HUES6 (cell line): ENCODE measurements around the gene RANBP17.
"Not testable (repeated sequence)": the region's sequence is repeated elsewhere in the genome, so short reads cannot be mapped to it uniquely, and the experiment has no call there.

Experiments
- H3K27ac ChIP-seq: 2 replicates; pipeline ENCODE4 v1.7.0; 2013; ENCODE audit warnings: low read depth, mild to moderate bottlenecking, low read length, inconsistent platforms
- H3K27me3 ChIP-seq: 2 replicates; pipeline ENCODE4 v1.6.1; 2013; ENCODE audit warnings: low read length; ENCODE audit not compliant: control insufficient read depth, insufficient read depth
- H3K36me3 ChIP-seq: 2 replicates; pipeline ENCODE4 v1.6.1; 2013; ENCODE audit warnings: low read length; ENCODE audit not compliant: control insufficient read depth, insufficient read depth
- H3K4me1 ChIP-seq: 2 replicates; pipeline ENCODE4 v1.6.1; 2013; ENCODE audit warnings: low read length; ENCODE audit not compliant: control insufficient read depth, insufficient read depth
- H3K4me3 ChIP-seq: 2 replicates; pipeline ENCODE4 v1.5.1; 2013; ENCODE audit warnings: low read depth, low read length
- H3K9ac ChIP-seq: one replicate; pipeline ENCODE4 v1.6.1; 2013; ENCODE audit warnings: mild to moderate bottlenecking, low read length
- H3K9me3 ChIP-seq: 2 replicates; pipeline ENCODE4 v1.6.1; 2013; ENCODE audit warnings: low read depth, low read length; ENCODE audit not compliant: control insufficient read depth, insufficient read depth

Gene RANBP17

GRCh38 chr5:171288066-171288465 is 426.2 kb downstream of the RANBP17 start:
- H3K4me1 ChIP-seq: no peaks in the 10 kb centered on the region

GRCh38 chr5:171291371-171291770 is 429.6 kb downstream of the RANBP17 start:
- H3K27me3 ChIP-seq: peaks cover 8% of the 10 kb centered on the region; the same call in 1 of the 2 replicates

More at GRCh38 chr5:171288066-171288465, 426.2 kb downstream of the RANBP17 start:
- Histone ChIP-seq H3K27ac (no peak overlapping the region), H3K27me3 (peaks cover under 1% of the 10 kb centered on the region; the same call in 1 of the 2 replicates), H3K9me3 (no peaks in the 10 kb centered on the region), H3K9ac (no peak overlapping the region), H3K36me3 (no peaks in the 10 kb centered on the region), H3K4me3 (no peak overlapping the region)

GRCh38 chr5:171295299-171295698 is 433.5 kb downstream of the RANBP17 start:
- no peaks in the 10 kb centered on the region for H3K4me1 ChIP-seq
- no peak overlapping the region for H3K9ac ChIP-seq

More at GRCh38 chr5:171291371-171291770, 429.6 kb downstream of the RANBP17 start:
- H3K4me3 ChIP-seq: no peak overlapping the region
- no peaks in the 10 kb centered on the region for H3K4me1 ChIP-seq
- H3K27ac ChIP-seq: no peak overlapping the region
- H3K36me3 ChIP-seq: no peaks in the 10 kb centered on the region
- H3K9ac ChIP-seq: no peak overlapping the region
- no peaks in the 10 kb centered on the region for H3K9me3 ChIP-seq

GRCh38 chr5:171295801-171296200 is 434.0 kb downstream of the RANBP17 start:
- H3K4me3 ChIP-seq: no peak overlapping the region
- no peak overlapping the region for H3K9ac ChIP-seq
- H3K27me3 ChIP-seq: peaks cover 34% of the 10 kb centered on the region
- H3K9me3 ChIP-seq: no peaks in the 10 kb centered on the region
- H3K27ac ChIP-seq: no peak overlapping the region
- H3K36me3 ChIP-seq: no peaks in the 10 kb centered on the region
- H3K4me1 ChIP-seq: no peaks in the 10 kb centered on the region

More at GRCh38 chr5:171295299-171295698, 433.5 kb downstream of the RANBP17 start:
- H3K36me3 ChIP-seq: no peaks in the 10 kb centered on the region
- H3K9me3 ChIP-seq: no peaks in the 10 kb centered on the region
- peaks cover 29% of the 10 kb centered on the region for H3K27me3 ChIP-seq
- H3K27ac ChIP-seq: no peak overlapping the region
- no peak overlapping the region for H3K4me3 ChIP-seq

GRCh38 chr5:171297941-171298340 is 436.1 kb downstream of the RANBP17 start:
- H3K27me3 ChIP-seq: peaks cover 53% of the 10 kb centered on the region
- not testable (repeated sequence) for H3K9me3 ChIP-seq, H3K9ac ChIP-seq, H3K4me3 ChIP-seq, H3K27ac ChIP-seq, H3K4me1 ChIP-seq, H3K36me3 ChIP-seq

- H3K27ac ChIP-seq: no peak overlapping the region
- H3K27me3 ChIP-seq: peaks cover 61% of the 10 kb centered on the region
- no peaks in the 10 kb centered on the region for H3K36me3 ChIP-seq
- no peaks in the 10 kb centered on the region for H3K9me3 ChIP-seq
- H3K4me1 ChIP-seq: no peaks in the 10 kb centered on the region
- no peak overlapping the region for H3K9ac ChIP-seq
- H3K4me3 ChIP-seq: no peak overlapping the region
These were observed 437.4 kb downstream of the RANBP17 start for GRCh38 chr5:171299228-171299627.

- Histone ChIP-seq H3K9ac (no peak overlapping the region), H3K27ac (no peak overlapping the region), H3K4me1 (no peaks in the 10 kb centered on the region), H3K36me3 (no peaks in the 10 kb centered on the region), H3K9me3 (no peaks in the 10 kb centered on the region), H3K27me3 (peaks cover 67% of the 10 kb centered on the region), H3K4me3 (no peak overlapping the region)
These were observed 438.0 kb downstream of the RANBP17 start for GRCh38 chr5:171299851-171300250.

- peaks cover 73% of the 10 kb centered on the region for H3K27me3 ChIP-seq
- H3K4me1 ChIP-seq: no peaks in the 10 kb centered on the region
- no peak overlapping the region for H3K27ac ChIP-seq
- H3K36me3 ChIP-seq: no peaks in the 10 kb centered on the region
- no peak overlapping the region for H3K4me3 ChIP-seq
- no peak overlapping the region for H3K9ac ChIP-seq
- H3K9me3 ChIP-seq: no peaks in the 10 kb centered on the region
These were observed 438.5 kb downstream of the RANBP17 start for GRCh38 chr5:171300358-171300757.

GRCh38 chr5:171306166-171306565 is 444.3 kb downstream of the RANBP17 start:
- no peak overlapping the region for H3K9ac ChIP-seq
- H3K27ac ChIP-seq: no peak overlapping the region
- H3K4me1 ChIP-seq: peaks cover 18% of the 10 kb centered on the region
- H3K27me3 ChIP-seq: peaks cover 97% of the 10 kb centered on the region
- no peaks in the 10 kb centered on the region for H3K9me3 ChIP-seq
- H3K36me3 ChIP-seq: no peaks in the 10 kb centered on the region
- no peak overlapping the region for H3K4me3 ChIP-seq

- H3K9ac ChIP-seq: no peak overlapping the region
- H3K27me3 ChIP-seq: peaks cover 100% of the 10 kb centered on the region
- H3K4me3 ChIP-seq: no peak overlapping the region
- H3K9me3 ChIP-seq: no peaks in the 10 kb centered on the region
- no peaks in the 10 kb centered on the region for H3K36me3 ChIP-seq
- no peak overlapping the region for H3K27ac ChIP-seq
- peaks cover 20% of the 10 kb centered on the region for H3K4me1 ChIP-seq
These were observed 445.2 kb downstream of the RANBP17 start for GRCh38 chr5:171306781-171307591.

GRCh38 chr5:171307789-171308452 is 446.1 kb downstream of the RANBP17 start:
- Histone ChIP-seq H3K4me3 (peak overlapping the region; percentile 47), H3K9me3 (no peaks in the 10 kb centered on the region), H3K9ac (no peak overlapping the region), H3K27ac (no peak overlapping the region), H3K27me3 (peaks cover 100% of the 10 kb centered on the region), H3K4me1 (peaks cover 26% of the 10 kb centered on the region), H3K36me3 (no peaks in the 10 kb centered on the region)
